IPS-18a (cell line): Measurements from ENCODE around the gene TSPAN9.
"Not testable (repeated sequence)": the region's sequence is repeated elsewhere in the genome, so short reads cannot be mapped to it uniquely, and the experiment has no call there.

Experiments
- H3K27ac ChIP-seq: one replicate; pipeline ENCODE4 v1.5.1; 2013; ENCODE audit warnings: low read length
- H3K27me3 ChIP-seq: one replicate; pipeline ENCODE4 v1.6.1; 2013; ENCODE audit warnings: mild to moderate bottlenecking, low read length; ENCODE audit not compliant: control insufficient read depth, insufficient read depth
- H3K36me3 ChIP-seq: one replicate; pipeline ENCODE4 v1.6.1; 2013; ENCODE audit warnings: low read depth, low read length; ENCODE audit not compliant: control insufficient read depth
- H3K4me1 ChIP-seq: one replicate; pipeline ENCODE4 v1.6.1; 2013; ENCODE audit warnings: low read depth, low read length; ENCODE audit not compliant: control insufficient read depth
- H3K4me3 ChIP-seq: one replicate; pipeline ENCODE4 v1.5.1; 2013; ENCODE audit warnings: low read length
- H3K9ac ChIP-seq: one replicate; pipeline ENCODE4 v1.6.1; 2013; ENCODE audit warnings: mild to moderate bottlenecking, low read length, moderate library complexity
- H3K9me3 ChIP-seq: one replicate; pipeline ENCODE4 v1.6.1; 2013; ENCODE audit warnings: low read depth, low read length; ENCODE audit not compliant: control insufficient read depth

Gene TSPAN9

GRCh38 chr12:3065846-3066245 lies 11.3 kb upstream of the TSPAN9 start:
- H3K36me3 ChIP-seq, H3K27me3 ChIP-seq, H3K9me3 ChIP-seq, H3K4me3 ChIP-seq, H3K4me1 ChIP-seq, H3K27ac ChIP-seq, H3K9ac ChIP-seq: not testable (repeated sequence)

- Histone ChIP-seq H3K9ac (no peak overlapping the region), H3K36me3 (no peaks in the 10 kb centered on the region), H3K27ac (no peak overlapping the region), H3K4me1 (no peaks in the 10 kb centered on the region), H3K9me3 (no peaks in the 10 kb centered on the region), H3K27me3 (no peaks in the 10 kb centered on the region), H3K4me3 (no peak overlapping the region)
Measured at GRCh38 chr12:3069714-3070113, 7.5 kb upstream of the TSPAN9 start.

GRCh38 chr12:3071107-3071506 lies 6.1 kb upstream of the TSPAN9 start:
- Histone ChIP-seq H3K4me3 (no peak overlapping the region), H3K36me3 (no peaks in the 10 kb centered on the region), H3K9me3 (no peaks in the 10 kb centered on the region), H3K9ac (no peak overlapping the region), H3K27me3 (peaks cover 8% of the 10 kb centered on the region), H3K4me1 (no peaks in the 10 kb centered on the region), H3K27ac (no peak overlapping the region)

GRCh38 chr12:3071710-3072109 lies 5.5 kb upstream of the TSPAN9 start:
- no peak overlapping the region for H3K9ac ChIP-seq
- no peaks in the 10 kb centered on the region for H3K4me1 ChIP-seq
- peaks cover 13% of the 10 kb centered on the region for H3K27me3 ChIP-seq
- no peaks in the 10 kb centered on the region for H3K36me3 ChIP-seq
- no peak overlapping the region for H3K4me3 ChIP-seq
- no peak overlapping the region for H3K27ac ChIP-seq
- no peaks in the 10 kb centered on the region for H3K9me3 ChIP-seq

GRCh38 chr12:3073438-3074250 lies 3.5 kb upstream of the TSPAN9 start:
- H3K27ac ChIP-seq, result no peak overlapping the region
- H3K36me3 ChIP-seq, result no peaks in the 10 kb centered on the region
- H3K27me3 ChIP-seq, result peaks cover 24% of the 10 kb centered on the region
- H3K9ac ChIP-seq, result no peak overlapping the region
- peaks cover 5% of the 10 kb centered on the region for H3K4me1 ChIP-seq
- no peak overlapping the region for H3K4me3 ChIP-seq
- H3K9me3 ChIP-seq, result no peaks in the 10 kb centered on the region

GRCh38 chr12:3075315-3075714 lies 1.9 kb upstream of the TSPAN9 start:
- H3K27ac ChIP-seq, result no peak overlapping the region
- no peak overlapping the region for H3K4me3 ChIP-seq
- peaks cover 25% of the 10 kb centered on the region for H3K27me3 ChIP-seq
- peaks cover 5% of the 10 kb centered on the region for H3K4me1 ChIP-seq
- no peaks in the 10 kb centered on the region for H3K36me3 ChIP-seq
- no peak overlapping the region for H3K9ac ChIP-seq
- H3K9me3 ChIP-seq, result no peaks in the 10 kb centered on the region

- H3K27ac ChIP-seq, result no peak overlapping the region
Measured at GRCh38 chr12:3077572-3078081, 448 bp downstream of the TSPAN9 start.

GRCh38 chr12:3078086-3078820 lies 1.1 kb downstream of the TSPAN9 start:
- Histone ChIP-seq H3K9ac (no peak overlapping the region), H3K4me3 (peak overlapping the region; percentile 49), H3K4me1 (peaks cover 5% of the 10 kb centered on the region), H3K27ac (no peak overlapping the region), H3K27me3 (peaks cover 25% of the 10 kb centered on the region), H3K9me3 (no peaks in the 10 kb centered on the region), H3K36me3 (no peaks in the 10 kb centered on the region)

More at GRCh38 chr12:3077572-3078081, 448 bp downstream of the TSPAN9 start:
- H3K4me1 ChIP-seq, result peaks cover 5% of the 10 kb centered on the region
- peaks cover 25% of the 10 kb centered on the region for H3K27me3 ChIP-seq
- H3K4me3 ChIP-seq, result peak overlapping the region; percentile 49
- H3K9ac ChIP-seq, result no peak overlapping the region
- H3K36me3 ChIP-seq, result no peaks in the 10 kb centered on the region
- H3K9me3 ChIP-seq, result no peaks in the 10 kb centered on the region

GRCh38 chr12:3081091-3081490 lies 3.9 kb downstream of the TSPAN9 start:
- Histone ChIP-seq H3K9ac (no peak overlapping the region), H3K4me1 (peaks cover 31% of the 10 kb centered on the region), H3K4me3 (no peak overlapping the region), H3K27ac (no peak overlapping the region), H3K9me3 (no peaks in the 10 kb centered on the region), H3K27me3 (peaks cover 21% of the 10 kb centered on the region), H3K36me3 (no peaks in the 10 kb centered on the region)

- H3K4me1 ChIP-seq, result peaks cover 31% of the 10 kb centered on the region
- peaks cover 17% of the 10 kb centered on the region for H3K27me3 ChIP-seq
- no peaks in the 10 kb centered on the region for H3K36me3 ChIP-seq
- H3K9ac ChIP-seq, result no peak overlapping the region
- no peak overlapping the region for H3K4me3 ChIP-seq
- H3K9me3 ChIP-seq, result no peaks in the 10 kb centered on the region
- no peak overlapping the region for H3K27ac ChIP-seq
Measured at GRCh38 chr12:3081886-3082285, 4.7 kb downstream of the TSPAN9 start.

GRCh38 chr12:3083241-3083920 lies 6.2 kb downstream of the TSPAN9 start:
- Histone ChIP-seq H3K9me3 (no peaks in the 10 kb centered on the region), H3K27ac (no peak overlapping the region), H3K4me1 (peaks cover 26% of the 10 kb centered on the region), H3K36me3 (no peaks in the 10 kb centered on the region), H3K9ac (no peak overlapping the region), H3K27me3 (peaks cover 8% of the 10 kb centered on the region), H3K4me3 (no peak overlapping the region)
